Lung (tissue), 12 donors: ENCODE measurements around the gene DUSP9. TPM values are rescaled to one million over a fixed set of nuclear protein-coding genes. Genes with fewer than 3 reads are reported as not detected.
A peak's percentile ranks its signal among the peaks of the same experiment; 100 is the strongest.

Experiments
- ATAC-seq: fragments of 200-7000 bp; cut with Tn5 transposase; one replicate; pipeline ENCODE4 v1.9.1; 2020; ENCODE audit warnings: moderate number of reproducible peaks; ENCODE audit not compliant: insufficient read depth, low FRiP score
- DNase-seq, 3 donors: peaks; one replicate each; pipeline ENCODE4 v3.0.0-alpha.2; 2013 to 2017
- H3K27ac ChIP-seq, 2 donors: one replicate each; pipeline ENCODE4 v1.5.1; 2013; ENCODE audit warnings: mild to moderate bottlenecking in 2 of 2, moderate library complexity in 2 of 2, control low read depth in 1 of 2, inconsistent platforms in 1 of 2, low read depth in 1 of 2, low read length in 1 of 2
- H3K27me3 ChIP-seq, 3 donors: one replicate each; pipeline ENCODE4 v1.5.1; 2013; ENCODE audit warnings: low read length in 2 of 3; ENCODE audit not compliant: control insufficient read depth in 3 of 3, insufficient read depth in 3 of 3
- H3K36me3 ChIP-seq, 4 donors: one replicate each; pipeline ENCODE4 v1.5.1; 2013; ENCODE audit warnings: low read length in 4 of 4, mild to moderate bottlenecking in 1 of 4, moderate library complexity in 1 of 4; ENCODE audit not compliant: control insufficient read depth in 4 of 4, insufficient read depth in 4 of 4
- H3K4me1 ChIP-seq, 5 donors: one replicate each; pipeline ENCODE4 v1.5.1; 2013; ENCODE audit warnings: low read length in 5 of 5, mild to moderate bottlenecking in 2 of 5, moderate library complexity in 1 of 5; ENCODE audit not compliant: control insufficient read depth in 5 of 5, insufficient read depth in 5 of 5
- H3K4me3 ChIP-seq: one replicate; pipeline ENCODE4 v1.5.1; 2013; ENCODE audit warnings: mild to moderate bottlenecking, control low read depth, moderate library complexity
- H3K9ac ChIP-seq, 2 donors: one replicate each; pipeline ENCODE4 v1.5.1; 2013; ENCODE audit warnings: low read length in 2 of 2, control low read depth in 1 of 2; ENCODE audit not compliant: insufficient read depth in 1 of 2
- H3K9me3 ChIP-seq, 4 donors: one replicate each; pipeline ENCODE4 v1.5.1; 2013; ENCODE audit warnings: low read length in 3 of 4, mild to moderate bottlenecking in 1 of 4, moderate library complexity in 1 of 4; ENCODE audit not compliant: control insufficient read depth in 4 of 4, insufficient read depth in 3 of 4
- CTCF ChIP-seq: IDR thresholded peaks from 2 replicates; pipeline ENCODE4 v1.5.1; 2012; ENCODE audit warnings: mild to moderate bottlenecking; ENCODE audit errors: control extremely low read depth, extremely low read depth
- WGBS, 2 donors: extraction: QIAGEN DNeasy Blood & Tissue Kit; methylation state at CpG; one replicate each; pipeline ENCODE4 v1.1.7; 2013; 5-methylcytosine and 5-hydroxymethylcytosine counted together
- polyA plus RNA-seq, 2 donors: library from polyadenylated mRNA; stranded (reverse); fragments of 200-250 nt; gene quantifications; one replicate each; pipeline ENCODE4 v1.2.1, GENCODE V29; 2013
- total RNA-seq, 2 donors: library from RNA; depleted of rRNA in 1 of 2; stranded (reverse); fragments of >200 nt in 1 of 2; gene quantifications; one replicate each; pipeline ENCODE4 v1.2.1, GENCODE V29; 2014 to 2021
- donor health status: control.
- donor health status: control.
- donor health status: Bipolar disorder and iron deficiency.
- donor health status: healthy.
- donor health status: DM: yes; HTN: yes; CAD: no.

Gene DUSP9
- total and polyA plus RNA-seq, 4 donors = 0.10 to 0.55 (median 0.23) TPM

- H3K27ac ChIP-seq = no peak overlapping the region
- no peak overlapping the region for H3K4me3 ChIP-seq
- DNase-seq = no peak
- peaks cover 0 to 4% (median 0%) of the 10 kb centered on the region in 3 donors for H3K27me3 ChIP-seq
- TF ChIP-seq CTCF = no peak
- H3K4me1 ChIP-seq = no peaks in the 10 kb centered on the region
- H3K9me3 ChIP-seq = peaks cover 0 to 3% (median 0%) of the 10 kb centered on the region in 4 donors
- no peak overlapping the region for H3K9ac ChIP-seq
- 74 to 88% methylated on average over 5 of the region's 5 CpGs for WGBS, 2 donors
- no peak for ATAC-seq
- no peaks in the 10 kb centered on the region for H3K36me3 ChIP-seq
Observed at GRCh38 chrX:153620576-153620975, 26.4 kb upstream of the DUSP9 start.

DNA sequence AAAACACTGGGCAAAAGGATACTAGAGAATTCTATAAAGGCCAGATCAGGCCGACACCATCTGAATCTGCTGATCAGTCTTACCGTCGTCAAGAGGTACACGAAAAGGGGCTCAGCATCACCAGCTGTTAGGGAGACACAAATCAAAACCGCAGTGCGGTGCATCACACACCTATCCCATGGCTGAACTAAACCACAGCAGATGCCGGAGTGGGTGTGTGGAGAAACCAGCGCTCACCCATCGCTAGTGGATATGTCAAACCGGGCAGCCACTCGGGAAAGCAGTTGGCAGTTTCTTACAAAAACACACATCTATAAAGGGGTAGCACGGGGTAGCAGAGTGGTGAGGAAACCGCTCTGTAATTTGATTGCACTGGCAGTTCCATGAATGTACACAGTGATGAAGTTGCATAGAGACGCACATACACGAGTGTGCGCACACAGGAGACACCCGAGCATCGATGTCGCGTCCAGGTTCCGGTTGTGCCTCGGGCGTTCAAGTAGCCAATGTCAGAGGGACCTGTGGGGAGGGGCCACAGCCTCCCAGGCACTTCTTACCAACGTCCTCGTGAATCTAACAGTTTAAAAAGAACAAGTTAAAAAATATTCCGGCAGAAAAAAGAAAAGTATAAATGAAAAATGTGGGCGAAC lies 24.9 kb upstream of the DUSP9 start:
- TF ChIP-seq CTCF = no peak
- Histone ChIP-seq H3K27me3 (no peaks in the 10 kb centered on the region), H3K4me3 (no peak overlapping the region), H3K9me3 (peaks cover 0 to 1% (median 0%) of the 10 kb centered on the region in 4 donors), H3K36me3 (no peaks in the 10 kb centered on the region), H3K9ac (no peak overlapping the region), H3K27ac (no peak overlapping the region), H3K4me1 (peaks cover 0 to 2% (median 0%) of the 10 kb centered on the region in 5 donors)
- no peak for DNase-seq
- no peak for ATAC-seq
- 89 to 93% methylated on average over 27 of the region's 27 CpGs for WGBS, 2 donors

DNA sequence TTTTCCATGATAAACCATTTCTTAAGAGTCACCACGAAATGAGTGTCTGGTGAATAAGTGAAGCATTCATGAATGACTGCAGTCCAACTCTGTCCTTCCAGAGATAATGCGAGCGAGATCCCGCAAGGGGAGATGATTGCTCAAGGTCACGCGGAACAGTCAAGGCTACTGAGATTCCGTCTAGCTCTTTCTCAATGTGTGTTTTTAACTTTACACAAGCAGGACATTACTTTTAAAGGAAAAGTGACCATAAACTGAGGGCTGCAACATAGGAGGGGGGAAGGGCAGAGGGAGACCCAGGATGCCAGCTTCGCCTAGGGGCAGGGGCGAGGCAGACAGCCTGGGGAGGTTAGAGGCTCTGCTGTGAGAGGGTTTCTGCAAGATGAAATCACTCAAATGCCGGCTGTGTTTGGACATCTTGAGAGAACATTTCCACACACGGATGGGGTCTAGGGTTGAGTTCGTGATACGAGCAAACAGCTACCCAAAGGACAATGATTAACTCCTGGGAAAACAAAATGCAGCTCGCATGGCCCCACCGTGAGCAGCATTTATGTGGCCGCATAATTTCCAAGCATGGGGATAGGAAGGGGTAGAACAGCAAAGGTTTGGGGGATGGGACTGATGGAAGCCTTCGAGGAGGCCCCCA lies 24.2 kb upstream of the DUSP9 start:
- Histone ChIP-seq H3K36me3 (no peaks in the 10 kb centered on the region), H3K4me1 (peaks cover 0 to 7% (median 0%) of the 10 kb centered on the region in 5 donors), H3K27ac (no peak overlapping the region), H3K9me3 (no peaks in the 10 kb centered on the region), H3K9ac (no peak overlapping the region), H3K4me3 (no peak overlapping the region), H3K27me3 (no peaks in the 10 kb centered on the region)
- DNase-seq (peak in 2 of 3 donors; percentile 14 to 31), ATAC-seq (no peak)
- WGBS, 2 donors = 64 to 65% methylated on average over 16 to 17 of the region's 17 CpGs
- no peak for TF ChIP-seq CTCF
